Kidney (tissue), 14 donors: Measurements from ENCODE around the gene STXBP1. TPM values are rescaled to one million over a fixed set of nuclear protein-coding genes. Genes with fewer than 3 reads are reported as not detected.
A peak's percentile ranks its signal among the peaks of the same experiment; 100 is the strongest.

ENCODE experiments used
- DNase-seq, 5 donors: peaks; one replicate each; pipeline ENCODE4 v3.0.0-alpha.2; 2013 to 2020
- FAIRE-seq: peaks from 2 replicates; lab custom pipeline; 2012; peaks lifted over from hg19 to GRCh38; lab: Jason Lieb, UNC
- H3K27ac ChIP-seq, 2 donors: one replicate each; pipeline ENCODE4 v1.7.0; 2013; ENCODE audit warnings: low read depth in 2 of 2, low read length in 2 of 2, inconsistent platforms in 1 of 2
- H3K27me3 ChIP-seq: one replicate; pipeline ENCODE4 v1.7.1; 2013; ENCODE audit warnings: low read length, inconsistent platforms; ENCODE audit not compliant: control insufficient read depth, insufficient read depth
- H3K36me3 ChIP-seq, 3 donors: one replicate each; pipeline versions ENCODE4 v1.7.0 to v1.7.1; 2013; ENCODE audit warnings: low read length in 3 of 3, control low read depth in 1 of 3, inconsistent platforms in 1 of 3; ENCODE audit not compliant: insufficient read depth in 3 of 3, control insufficient read depth in 2 of 3
- H3K4me1 ChIP-seq, 3 donors: one replicate each; pipeline versions ENCODE4 v1.7.0 to v1.7.1; 2013; ENCODE audit warnings: low read length in 3 of 3, inconsistent platforms in 1 of 3, low read depth in 1 of 3; ENCODE audit not compliant: control insufficient read depth in 2 of 3, insufficient read depth in 2 of 3
- H3K4me3 ChIP-seq, 3 donors: one replicate each; pipeline versions ENCODE4 v1.7.0 to v1.8.1; 2013; ENCODE audit warnings: low read length in 3 of 3, control low read depth in 1 of 3, inconsistent platforms in 1 of 3
- H3K9ac ChIP-seq, 3 donors: one replicate each; pipeline versions ENCODE4 v1.7.0 to v1.7.1; 2013; ENCODE audit warnings: low read length in 3 of 3, control low read depth in 1 of 3, inconsistent platforms in 1 of 3
- H3K9me3 ChIP-seq, 3 donors: one replicate each; pipeline versions ENCODE4 v1.7.0 to v1.7.1; 2013; ENCODE audit warnings: low read length in 3 of 3, control low read depth in 1 of 3, inconsistent platforms in 1 of 3; ENCODE audit not compliant: control insufficient read depth in 2 of 3, insufficient read depth in 1 of 3
- intact Hi-C: fragments of 100-400 bp; cut with DNase I; formaldehyde crosslinking; loops from one replicate; pipeline ENCODE4 v1.11.1; 2022
- polyA plus RNA-seq: library from polyadenylated mRNA; stranded (reverse); fragments of 350-450 nt; fragmentation: Illumina TruSeq; extraction: RNeasy Lipid Tissue Mini Kit (QIAGEN cat#74804); gene quantifications from one replicate; pipeline ENCODE4 v1.2.3, GENCODE V29; 2014; ENCODE audit warnings: low read depth, low replicate concordance; ENCODE audit not compliant: insufficient read depth
- total RNA-seq: library from RNA; stranded (reverse); fragmentation: NEBNext Ultra II Directional; extraction: Animal tissue kit (Norgen Biotek cat#: 25700); gene quantifications from one replicate; pipeline ENCODE4 v1.2.1, GENCODE V29; 2021
- TF ChIP-seq, protein P1 (sequence below): IDR thresholded peaks from 3 replicates; pipeline ENCODE4 v1.5.1; 2012; ENCODE audit warnings: mild to moderate bottlenecking, moderate library complexity, borderline replicate concordance; ENCODE audit not compliant: insufficient read depth; ENCODE audit errors: extremely low read depth
- donor health status: control.
- donor health status: control.
- donor health status: control.
- donor health status: control.
- donor health status: control.
- donor health status: DM: yes; HTN: yes; CAD: no.
- donor health status: Normal renal cell carcinoma (clear cell type).

The STXBP1 gene
- total and polyA plus RNA-seq, 2 donors from 2014 or later = 14.3 to 32.8 TPM

GRCh38 chr9:127608104-127608966, 3.7 kb upstream of the STXBP1 start:
- Histone ChIP-seq H3K4me1 (peaks cover 0 to 14% (median 0%) of the 10 kb centered on the region in 3 donors), H3K27ac (no peak overlapping the region), H3K27me3 (no peaks in the 10 kb centered on the region), H3K4me3 (peak overlapping the region; percentile 21 to 56 (median 56)), H3K9me3 (no peaks in the 10 kb centered on the region), H3K36me3 (no peaks in the 10 kb centered on the region), H3K9ac (peak overlapping the region in 1 of 3 donors; percentile 73)
- peak; percentile 87 to 93 (median 89) for DNase-seq
- FAIRE-seq = no peak
- TF ChIP-seq, protein P1, sequence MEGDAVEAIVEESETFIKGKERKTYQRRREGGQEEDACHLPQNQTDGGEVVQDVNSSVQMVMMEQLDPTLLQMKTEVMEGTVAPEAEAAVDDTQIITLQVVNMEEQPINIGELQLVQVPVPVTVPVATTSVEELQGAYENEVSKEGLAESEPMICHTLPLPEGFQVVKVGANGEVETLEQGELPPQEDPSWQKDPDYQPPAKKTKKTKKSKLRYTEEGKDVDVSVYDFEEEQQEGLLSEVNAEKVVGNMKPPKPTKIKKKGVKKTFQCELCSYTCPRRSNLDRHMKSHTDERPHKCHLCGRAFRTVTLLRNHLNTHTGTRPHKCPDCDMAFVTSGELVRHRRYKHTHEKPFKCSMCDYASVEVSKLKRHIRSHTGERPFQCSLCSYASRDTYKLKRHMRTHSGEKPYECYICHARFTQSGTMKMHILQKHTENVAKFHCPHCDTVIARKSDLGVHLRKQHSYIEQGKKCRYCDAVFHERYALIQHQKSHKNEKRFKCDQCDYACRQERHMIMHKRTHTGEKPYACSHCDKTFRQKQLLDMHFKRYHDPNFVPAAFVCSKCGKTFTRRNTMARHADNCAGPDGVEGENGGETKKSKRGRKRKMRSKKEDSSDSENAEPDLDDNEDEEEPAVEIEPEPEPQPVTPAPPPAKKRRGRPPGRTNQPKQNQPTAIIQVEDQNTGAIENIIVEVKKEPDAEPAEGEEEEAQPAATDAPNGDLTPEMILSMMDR = no peak
- intact Hi-C loops = no loop called here

- no peaks in the 10 kb centered on the region for H3K27me3 ChIP-seq
- no peaks in the 10 kb centered on the region for H3K36me3 ChIP-seq
- peaks cover 0 to 14% (median 0%) of the 10 kb centered on the region in 3 donors for H3K4me1 ChIP-seq
- H3K9ac ChIP-seq = peak overlapping the region; percentile 22 to 62 (median 40)
- peak overlapping the region; percentile 49 to 78 for H3K27ac ChIP-seq
- DNase-seq (no peak), FAIRE-seq (no peak)
- peak overlapping the region; percentile 57 to 77 (median 77) for H3K4me3 ChIP-seq
- no peaks in the 10 kb centered on the region for H3K9me3 ChIP-seq
- TF ChIP-seq, protein P1 = no peak
- intact Hi-C loops = no loop called here
These were observed 526 bp upstream of the STXBP1 start for GRCh38 chr9:127611603-127611898.

- peaks cover 0 to 13% (median 0%) of the 10 kb centered on the region in 3 donors for H3K4me1 ChIP-seq
- FAIRE-seq (no peak), DNase-seq (peak; percentile 64 to 92 (median 78))
- TF ChIP-seq, protein P1 = no peak
- H3K36me3 ChIP-seq = no peaks in the 10 kb centered on the region
- intact Hi-C loops = no loop called here
- H3K9me3 ChIP-seq = no peaks in the 10 kb centered on the region
- peak overlapping the region; percentile 45 to 51 for H3K27ac ChIP-seq
- H3K4me3 ChIP-seq = peak overlapping the region; percentile 56 to 70 (median 60)
- no peaks in the 10 kb centered on the region for H3K27me3 ChIP-seq
- peak overlapping the region; percentile 15 to 49 (median 47) for H3K9ac ChIP-seq
These were observed 984 bp downstream of the STXBP1 start for GRCh38 chr9:127612939-127613582.
